GM12865 (cell line): ENCODE data around the gene ACTR3.

Source experiments
- DNase-seq: peaks from one replicate; pipeline ENCODE4 v3.0.0; 2010; ENCODE audit warnings: low read depth
- H3K4me3 ChIP-seq: 2 replicates; pipeline ENCODE4 v1.5.1; 2011; ENCODE audit warnings: mild to moderate bottlenecking, low read depth, low read length, control low read depth
- CTCF ChIP-seq: IDR thresholded peaks from 2 replicates; pipeline ENCODE4 v1.5.1; 2011; ENCODE audit warnings: low read length, control low read depth, low read depth, inconsistent platforms; ENCODE audit not compliant: insufficient read depth; ENCODE audit errors: missing control alignments

Gene ACTR3

DNA sequence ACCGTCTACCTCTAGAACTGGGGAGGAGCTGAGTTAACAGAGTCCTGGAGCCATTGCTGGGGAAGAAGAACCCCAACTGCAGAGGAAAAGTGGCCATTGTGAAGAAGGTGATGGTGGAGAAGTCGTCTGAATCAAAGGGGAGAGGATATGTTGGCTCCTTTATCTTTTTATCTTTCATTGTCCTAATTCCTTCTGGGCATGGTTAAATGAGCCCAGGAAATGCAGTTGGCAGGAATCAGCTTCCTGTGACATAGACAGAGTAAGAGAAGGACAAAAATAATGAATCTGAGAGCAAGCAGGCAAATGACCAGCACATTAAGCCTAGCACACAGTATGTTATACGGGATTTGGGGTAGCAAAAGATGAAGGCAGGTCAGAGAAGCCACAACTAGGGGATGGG is 16.0 kb upstream of the ACTR3 start:
- H3K4me3 ChIP-seq, result no peak overlapping the region
- no peak for DNase-seq

GRCh38 chr2:113875135-113875534 is 14.8 kb upstream of the ACTR3 start:
- no peak for DNase-seq
- no peak for TF ChIP-seq CTCF
- no peak overlapping the region for H3K4me3 ChIP-seq

More for the DNA sequence above, 16.0 kb upstream of the ACTR3 start:
- TF ChIP-seq CTCF, result no peak

DNA sequence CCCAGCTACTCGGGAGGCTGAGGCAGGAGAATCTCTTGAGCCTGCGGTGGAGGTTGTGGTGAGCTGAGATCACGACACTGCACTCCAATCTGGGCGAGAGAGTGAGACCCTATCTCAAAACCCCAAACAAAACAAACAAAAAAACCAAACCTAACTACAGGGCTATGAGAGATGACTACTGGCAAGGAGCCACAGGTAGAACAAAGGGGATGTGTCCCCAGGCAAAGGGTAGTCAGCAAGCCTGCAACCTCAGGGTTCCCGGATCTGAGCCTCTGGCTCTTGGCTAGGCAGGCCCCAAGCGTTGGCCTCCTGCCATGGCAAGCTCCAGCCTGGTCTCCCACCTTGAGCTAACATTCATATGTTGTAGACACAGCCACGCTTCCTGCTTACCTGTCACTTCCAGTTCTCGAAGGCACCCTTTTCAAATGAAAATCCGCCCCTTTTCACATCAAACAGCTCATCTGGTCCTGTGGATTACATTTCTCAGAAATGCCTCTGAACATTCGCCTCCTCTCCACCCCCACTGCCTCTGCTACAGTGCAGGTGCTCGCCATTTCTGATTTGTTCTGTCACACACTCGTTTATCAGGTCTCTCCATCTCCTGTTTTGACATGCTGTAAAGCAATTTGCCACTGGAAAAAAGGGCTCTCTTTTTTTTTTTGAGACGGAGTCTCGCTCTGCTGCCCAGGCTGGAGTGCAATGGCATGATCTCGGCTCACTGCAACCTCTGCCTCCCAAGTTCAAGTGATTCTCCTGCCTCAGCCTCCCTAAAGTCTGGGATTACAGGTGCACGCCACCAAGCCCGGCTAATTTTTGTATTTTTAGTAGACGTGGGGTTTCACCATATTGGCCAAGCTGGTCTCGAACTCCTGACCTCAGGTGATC is 13.1 kb upstream of the ACTR3 start:
- no peak for DNase-seq
- TF ChIP-seq CTCF, result no peak
- H3K4me3 ChIP-seq, result no peak overlapping the region

GRCh38 chr2:113877711-113878598 is 11.9 kb upstream of the ACTR3 start:
- TF ChIP-seq CTCF, result no peak
- DNase-seq, result no peak
- no peak overlapping the region for H3K4me3 ChIP-seq

DNA sequence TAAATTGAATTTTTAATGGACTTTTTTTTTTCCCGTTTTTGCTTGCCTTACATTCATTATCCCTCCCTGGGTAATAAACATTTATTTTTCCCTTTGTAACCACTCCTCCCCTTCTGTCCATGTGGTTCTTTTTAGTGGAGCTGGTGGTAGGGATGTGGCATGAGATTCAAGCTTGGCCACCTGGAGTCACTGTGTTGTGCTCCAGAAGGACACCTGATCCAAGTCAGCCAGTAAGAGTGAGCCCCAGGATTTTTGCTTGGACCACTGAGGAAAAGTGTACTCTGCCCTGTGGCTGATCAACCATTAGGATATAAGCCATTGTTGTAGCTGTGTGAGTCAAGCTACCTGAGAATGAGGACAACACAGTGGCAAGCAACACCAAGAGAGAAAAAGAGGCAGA is 11.1 kb upstream of the ACTR3 start:
- DNase-seq, result no peak
- H3K4me3 ChIP-seq, result no peak overlapping the region
- no peak for TF ChIP-seq CTCF

DNA sequence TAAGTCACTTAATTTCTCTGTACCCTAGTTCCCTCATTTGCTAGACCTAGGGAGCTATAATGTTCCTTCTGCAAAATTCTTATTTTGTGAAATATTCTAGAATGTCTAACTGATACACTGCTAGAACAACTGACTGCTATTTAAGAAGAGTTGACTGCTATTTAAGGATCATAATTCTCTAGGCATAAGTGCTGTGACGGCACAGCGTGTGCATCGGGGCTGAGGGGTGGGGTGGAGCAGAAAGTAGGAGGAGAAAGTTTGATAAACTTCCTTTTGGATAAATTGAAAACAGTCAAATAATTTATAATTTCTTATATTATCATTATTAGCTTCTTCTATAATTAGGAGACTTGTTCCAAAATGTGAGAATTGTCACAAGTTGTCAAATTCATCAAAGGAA is 10.4 kb upstream of the ACTR3 start:
- DNase-seq, result no peak
- H3K4me3 ChIP-seq, result no peak overlapping the region
- TF ChIP-seq CTCF, result no peak
